MCF 10A (cell line): ENCODE data around the gene OR13C8. TPM values are rescaled to one million over a fixed set of nuclear protein-coding genes. Genes with fewer than 3 reads are reported as not detected.
"Not testable (repeated sequence)": the region's sequence is repeated elsewhere in the genome, so short reads cannot be mapped to it uniquely, and the experiment has no call there.

Experiments
- BruUV-seq: library from RNA; stranded (reverse); fragments of 400-500 nt; replicated peaks from 2 replicates; lab custom pipeline; 2021; lab: Mats Ljungman, UMichigan
- CTCF ChIA-PET: fragments of 300-600 bp; sonication (Branson Sonifier 250); formaldehyde crosslinking; extraction: SDS; loops from one replicate; lab custom pipeline; 2021; ENCODE audit warnings: antibody characterized with exemption, inconsistent platforms; lab: Yijun Ruan, JAX
- POLR2A ChIA-PET: fragments of 300-600, 350-650 bp; sonication (Branson Sonifier 250); formaldehyde crosslinking; extraction: SDS; loops from one replicate; lab custom pipeline; 2020; ENCODE audit warnings: antibody characterized with exemption, inconsistent platforms; lab: Yijun Ruan, JAX
- DNase-seq: peaks from one replicate; pipeline ENCODE4 v3.0.0-alpha.2; 2018; ENCODE audit not compliant: unreplicated experiment
- H3K27ac Mint-ChIP-seq: one replicate; pipeline ENCODE4 v1.8.0; 2022; ENCODE audit warnings: mild to moderate bottlenecking, low read depth, mixed read lengths; ENCODE audit not compliant: unreplicated experiment
- H3K27me3 Mint-ChIP-seq: one replicate; pipeline ENCODE4 v1.8.0; 2022; ENCODE audit warnings: mixed read lengths; ENCODE audit not compliant: insufficient read depth, unreplicated experiment
- H3K36me3 Mint-ChIP-seq: one replicate; pipeline ENCODE4 v1.8.0; 2022; ENCODE audit warnings: mild to moderate bottlenecking, moderate library complexity, mixed read lengths; ENCODE audit not compliant: insufficient read depth, unreplicated experiment
- H3K4me1 Mint-ChIP-seq: one replicate; pipeline ENCODE4 v1.8.0; 2022; ENCODE audit warnings: mixed read lengths; ENCODE audit not compliant: insufficient read depth, unreplicated experiment
- H3K4me3 Mint-ChIP-seq: one replicate; pipeline ENCODE4 v1.8.0; 2022; ENCODE audit warnings: mild to moderate bottlenecking, moderate library complexity, mixed read lengths; ENCODE audit not compliant: unreplicated experiment
- H3K9me3 Mint-ChIP-seq: one replicate; pipeline ENCODE4 v1.8.0; 2022; ENCODE audit warnings: mixed read lengths; ENCODE audit not compliant: unreplicated experiment
- intact Hi-C: fragments of 100-400 bp; cut with micrococcal nuclease; formaldehyde crosslinking; loops from 2 replicates; pipeline ENCODE4 v1.14.1; 2022
- total RNA-seq: library from RNA; stranded (reverse); gene quantifications from 2 replicates; pipeline ENCODE4 v1.2.3, GENCODE V29; 2022
- TF ChIP-seq, protein P1 (sequence below): fragments of 200-600 bp; IDR thresholded peaks from one replicate; pipeline ENCODE4 v1.8.0; 2022; ENCODE audit warnings: antibody characterized with exemption, mild to moderate bottlenecking; ENCODE audit not compliant: unreplicated experiment

OR13C8 gene
- total RNA-seq, 1 experiment from 2014 or later: not detected

- no peak overlapping the region for H3K27ac Mint-ChIP-seq
- POLR2A ChIA-PET: no interaction called here
- intact Hi-C loops: loop anchor here (10.0 kb wide), 1 partner anchor 140 kb away; the partner anchor contains the start of gene NIPSNAP3A
These were observed 35.8 kb downstream of the OR13C8 start for GRCh38 chr9:104604801-104605200.

DNA sequence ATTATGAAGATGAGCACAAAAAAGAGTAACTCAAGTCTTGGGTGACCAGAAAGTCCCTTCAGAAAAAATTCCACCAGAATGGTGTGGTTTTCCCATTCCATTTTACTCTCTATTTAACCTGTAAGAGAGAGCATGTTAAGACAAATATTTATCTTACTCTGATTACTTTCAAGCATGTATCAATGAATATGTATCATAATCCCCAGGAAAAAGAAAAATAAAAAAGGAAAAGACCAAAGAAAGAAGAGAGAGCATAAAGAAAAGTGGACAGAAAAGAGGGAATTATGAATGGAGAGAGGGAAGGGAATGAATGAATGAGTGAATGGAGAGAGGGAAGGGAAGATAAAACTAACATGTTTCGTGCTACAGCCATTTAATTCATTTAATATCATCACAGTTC lies 36.6 kb downstream of the OR13C8 start, which contains the start of gene OR13C2:
TSS of gene OR13C2 (minus strand) at position 101 of the 400 bp plus-strand sequence. CDS start at position 101, 0 bp downstream.
- BruUV-seq, H3K4me1 Mint-ChIP-seq, POLR2A ChIA-PET, H3K27ac Mint-ChIP-seq, DNase-seq, H3K36me3 Mint-ChIP-seq, H3K27me3 Mint-ChIP-seq, H3K4me3 Mint-ChIP-seq, H3K9me3 Mint-ChIP-seq: not testable (repeated sequence)
- intact Hi-C loops: loop anchor here (10.0 kb wide), 1 partner anchor 139 kb away; the partner anchor contains the start of gene NIPSNAP3A
- CTCF ChIA-PET: interaction anchor here (0.7 kb wide), 1 partner anchor 1962 kb away, joined by 3 read pairs; no protein-coding TSS in a partner anchor

More at GRCh38 chr9:104604801-104605200, 35.8 kb downstream of the OR13C8 start:
- Mint-ChIP-seq H3K36me3 (no peaks in the 10 kb centered on the region), H3K4me3 (no peak overlapping the region), H3K4me1 (peaks cover 6% of the 10 kb centered on the region), H3K27me3 (no peaks in the 10 kb centered on the region), H3K9me3 (no peaks in the 10 kb centered on the region)
- TF ChIP-seq, protein P1, sequence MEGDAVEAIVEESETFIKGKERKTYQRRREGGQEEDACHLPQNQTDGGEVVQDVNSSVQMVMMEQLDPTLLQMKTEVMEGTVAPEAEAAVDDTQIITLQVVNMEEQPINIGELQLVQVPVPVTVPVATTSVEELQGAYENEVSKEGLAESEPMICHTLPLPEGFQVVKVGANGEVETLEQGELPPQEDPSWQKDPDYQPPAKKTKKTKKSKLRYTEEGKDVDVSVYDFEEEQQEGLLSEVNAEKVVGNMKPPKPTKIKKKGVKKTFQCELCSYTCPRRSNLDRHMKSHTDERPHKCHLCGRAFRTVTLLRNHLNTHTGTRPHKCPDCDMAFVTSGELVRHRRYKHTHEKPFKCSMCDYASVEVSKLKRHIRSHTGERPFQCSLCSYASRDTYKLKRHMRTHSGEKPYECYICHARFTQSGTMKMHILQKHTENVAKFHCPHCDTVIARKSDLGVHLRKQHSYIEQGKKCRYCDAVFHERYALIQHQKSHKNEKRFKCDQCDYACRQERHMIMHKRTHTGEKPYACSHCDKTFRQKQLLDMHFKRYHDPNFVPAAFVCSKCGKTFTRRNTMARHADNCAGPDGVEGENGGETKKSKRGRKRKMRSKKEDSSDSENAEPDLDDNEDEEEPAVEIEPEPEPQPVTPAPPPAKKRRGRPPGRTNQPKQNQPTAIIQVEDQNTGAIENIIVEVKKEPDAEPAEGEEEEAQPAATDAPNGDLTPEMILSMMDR: no peak
- BruUV-seq: no TSS peak
- no peak for DNase-seq
- CTCF ChIA-PET: interaction anchor here (0.7 kb wide), 1 partner anchor 1962 kb away, joined by 3 read pairs; no protein-coding TSS in a partner anchor

GRCh38 chr9:104606152-104606551 lies 37.2 kb downstream of the OR13C8 start:
- POLR2A ChIA-PET: interaction anchor here (0.6 kb wide), 1 partner anchor 119 kb away, joined by 4 read pairs; no protein-coding TSS in a partner anchor
- intact Hi-C loops: loop anchor here (10.0 kb wide), 1 partner anchor 139 kb away; the partner anchor contains the start of gene NIPSNAP3A
- TF ChIP-seq, protein P1: no peak
- Mint-ChIP-seq H3K4me1 (peaks cover 6% of the 10 kb centered on the region), H3K27ac (no peak overlapping the region), H3K9me3 (no peaks in the 10 kb centered on the region), H3K27me3 (no peaks in the 10 kb centered on the region), H3K4me3 (no peak overlapping the region), H3K36me3 (no peaks in the 10 kb centered on the region)
- no peak for DNase-seq
- BruUV-seq: no TSS peak
- CTCF ChIA-PET: no interaction called here

DNA sequence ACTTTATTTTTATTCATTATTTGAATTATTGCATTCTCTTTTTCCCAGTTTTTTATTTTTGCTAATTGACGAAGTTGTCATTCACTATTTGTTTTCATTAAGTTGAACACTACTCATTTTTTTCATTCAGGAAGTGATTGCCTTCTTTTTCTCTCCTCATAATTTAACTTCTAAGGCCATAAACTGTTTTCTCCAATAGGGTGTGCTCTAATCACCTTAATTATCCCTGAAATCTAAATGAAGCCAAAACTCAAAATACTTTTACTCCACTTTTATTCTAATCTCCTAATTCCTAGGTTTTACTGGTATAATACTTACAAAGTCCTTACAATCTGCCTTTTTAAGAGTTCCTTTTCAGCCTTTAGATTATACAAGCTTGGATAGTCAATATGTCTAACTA lies 39.4 kb downstream of the OR13C8 start:
- peak; percentile 12 for DNase-seq
- intact Hi-C loops: loop anchor here (10.0 kb wide), 1 partner anchor 136 kb away; the partner anchor contains the start of gene NIPSNAP3A
- Mint-ChIP-seq H3K36me3 (no peaks in the 10 kb centered on the region), H3K27me3 (no peaks in the 10 kb centered on the region), H3K27ac (no peak overlapping the region), H3K4me1 (peaks cover 6% of the 10 kb centered on the region), H3K9me3 (no peaks in the 10 kb centered on the region), H3K4me3 (no peak overlapping the region)
- POLR2A ChIA-PET: no interaction called here
- TF ChIP-seq, protein P1: peak; percentile 17
- BruUV-seq: no TSS peak
- CTCF ChIA-PET: interaction anchor here (0.6 kb wide), 2 partner anchors 91 to 109 kb away, joined by 3 to 4 read pairs; no protein-coding TSS in a partner anchor
